Activated CD4-positive, alpha-beta T cell treated with anti-CD3 and anti-CD28 coated beads for 36 hours (primary cell): ENCODE results near the gene PLA2G2F. TPM values are rescaled to one million over a fixed set of nuclear protein-coding genes. Genes with fewer than 3 reads are reported as not detected.
A peak's percentile ranks its signal among the peaks of the same experiment; 100 is the strongest.

Experiments used
- ATAC-seq: fragments of 200-7000 bp; cut with Tn5 transposase; one replicate; pipeline ENCODE4 v1.10.0; 2021; ENCODE audit warnings: mild to moderate bottlenecking, moderate library complexity
- CTCF ChIA-PET: fragments of 350-600 bp; sonication (Branson Sonifier 250); formaldehyde crosslinking; loops from one replicate; lab custom pipeline; 2021; ENCODE audit warnings: antibody characterized with exemption; lab: Charles Lee
- POLR2A ChIA-PET: fragments of 350-600 bp; sonication (Branson Sonifier 250); formaldehyde crosslinking; loops from one replicate; lab custom pipeline; 2021; ENCODE audit warnings: antibody characterized with exemption, inconsistent platforms; lab: Charles Lee
- DNase-seq: peaks from one replicate; pipeline ENCODE4 v3.0.0-alpha.2; 2020
- H3K27ac Mint-ChIP-seq: one replicate; pipeline ENCODE4 v1.8.0; 2021; ENCODE audit warnings: mixed read lengths
- H3K27me3 Mint-ChIP-seq: one replicate; pipeline ENCODE4 v1.8.0; 2021; ENCODE audit warnings: mixed read lengths
- H3K36me3 Mint-ChIP-seq: one replicate; pipeline ENCODE4 v1.8.0; 2021; ENCODE audit warnings: low read depth, mixed read lengths
- H3K4me1 Mint-ChIP-seq: one replicate; pipeline ENCODE4 v1.8.0; 2021; ENCODE audit warnings: mixed read lengths
- H3K4me3 Mint-ChIP-seq: one replicate; pipeline ENCODE4 v1.8.0; 2021; ENCODE audit warnings: mild to moderate bottlenecking, moderate library complexity, mixed read lengths
- H3K9me3 Mint-ChIP-seq: one replicate; pipeline ENCODE4 v1.8.0; 2021; ENCODE audit warnings: low read depth, mixed read lengths
- intact Hi-C, 2 experiments: fragments of 100-400 bp; cut with DNase I in 1 of 2; cut with micrococcal nuclease in 1 of 2; formaldehyde crosslinking; loops; one replicate each; pipeline versions ENCODE4 v1.14.2 to v1.15.1; 2022 to 2024; cut with DNase I, micrococcal nuclease
- total RNA-seq, 2 experiments: library from RNA; stranded (reverse); gene quantifications; one replicate each; pipeline ENCODE4 v1.2.3, GENCODE V29; 2021

The PLA2G2F gene
- total RNA-seq, 2 experiments from 2014 or later = not detected

DNA sequence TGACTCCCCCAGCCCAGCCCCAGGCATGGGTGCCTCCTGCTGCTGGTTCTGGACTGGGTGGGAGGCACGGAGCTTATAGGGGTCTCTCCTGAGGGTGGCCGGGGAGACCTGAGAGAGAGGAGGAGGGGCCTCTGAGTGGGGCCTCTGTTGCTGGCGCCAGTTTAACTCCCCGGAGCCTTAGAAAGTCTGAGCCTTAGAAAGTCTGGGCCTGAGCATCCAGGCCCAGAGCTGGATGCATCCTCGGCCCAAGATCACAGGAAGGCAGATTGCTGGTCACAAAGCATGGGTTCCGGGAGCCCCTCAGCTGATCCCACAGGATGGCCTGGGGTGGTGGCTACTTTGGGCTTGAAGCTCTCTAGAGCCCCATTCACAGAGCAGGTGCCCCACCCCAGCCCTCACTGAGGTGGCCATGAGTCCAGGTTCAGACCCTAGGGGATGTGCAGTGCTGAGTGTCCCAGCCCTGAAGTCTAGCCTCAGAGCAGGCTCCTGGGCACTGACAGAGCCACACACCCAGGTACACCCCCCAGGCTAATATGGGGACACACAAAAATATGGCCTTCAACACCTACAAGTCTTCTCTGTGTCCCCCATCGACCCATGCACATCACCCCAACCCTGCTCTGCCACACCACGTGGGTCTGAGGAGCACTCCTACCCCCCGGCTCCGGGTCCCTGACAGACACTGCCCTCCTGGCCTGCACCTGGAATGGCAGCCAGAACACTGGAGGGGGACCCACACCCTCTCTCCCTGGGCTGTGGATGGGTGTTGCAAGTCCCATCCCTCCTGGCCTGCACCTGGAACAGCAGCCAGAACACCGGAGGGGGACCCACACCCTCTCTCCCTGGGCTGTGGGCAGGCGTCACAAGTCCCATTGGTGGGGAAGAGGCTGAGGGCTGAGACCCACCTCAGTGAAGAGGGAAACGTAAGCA is 9.7 kb downstream of the PLA2G2F start:
- H3K4me1 Mint-ChIP-seq = peaks cover 3% of the 10 kb centered on the region
- H3K9me3 Mint-ChIP-seq = no peaks in the 10 kb centered on the region
- H3K27me3 Mint-ChIP-seq = no peaks in the 10 kb centered on the region
- H3K36me3 Mint-ChIP-seq = no peaks in the 10 kb centered on the region
- H3K4me3 Mint-ChIP-seq = no peak overlapping the region
- CTCF ChIA-PET = interaction anchor here (0.6 to 2.1 kb wide), 3 partner anchors 174 to 271 kb away, joined by 3 to 6 read pairs (median 4); no protein-coding TSS in a partner anchor
- H3K27ac Mint-ChIP-seq = no peak overlapping the region
- ATAC-seq (no peak), DNase-seq (no peak)
- intact Hi-C loops = no loop called here
- POLR2A ChIA-PET = no interaction called here

DNA sequence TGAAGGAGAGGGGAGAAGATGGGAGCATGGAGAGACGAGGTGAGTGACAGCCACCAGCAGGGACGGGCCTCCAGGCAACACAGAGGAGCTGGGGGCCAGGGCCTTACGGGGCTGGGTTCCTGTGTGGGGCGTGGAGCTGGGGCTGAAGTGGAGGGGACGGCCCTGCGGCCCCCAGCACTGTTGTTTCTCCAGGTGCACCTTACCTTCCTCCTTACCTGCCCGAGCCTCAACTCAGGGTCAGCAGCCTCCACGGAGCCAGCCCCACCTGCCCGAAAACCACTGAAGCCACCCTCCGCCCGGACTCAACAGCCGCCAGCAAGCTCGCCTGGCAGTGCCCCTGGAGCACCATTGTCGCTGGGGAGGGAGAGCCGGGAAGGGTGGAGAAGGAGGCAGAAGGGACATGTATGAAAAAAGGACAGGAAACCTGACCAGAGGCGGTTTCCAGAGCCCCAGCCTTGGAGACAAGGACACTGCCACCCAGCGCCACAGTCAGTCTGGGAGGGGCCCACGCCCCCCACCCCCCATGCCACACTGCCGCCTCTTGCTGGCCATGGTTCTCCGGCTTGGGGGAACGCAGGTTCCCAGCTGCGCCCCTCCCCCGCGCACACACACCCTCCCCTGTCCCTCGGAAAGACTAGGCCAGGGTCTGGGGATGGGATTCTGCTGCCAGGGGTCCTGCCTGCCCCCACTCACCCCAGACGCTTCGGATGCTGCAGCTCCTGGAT is 10.6 kb downstream of the PLA2G2F start:
- no peak overlapping the region for H3K27ac Mint-ChIP-seq
- H3K27me3 Mint-ChIP-seq = no peaks in the 10 kb centered on the region
- CTCF ChIA-PET = no interaction called here
- DNase-seq (no peak), ATAC-seq (no peak)
- H3K4me1 Mint-ChIP-seq = peaks cover 9% of the 10 kb centered on the region
- intact Hi-C loops = loop anchor here (5.0 to 10.0 kb wide), 3 partner anchors 92 to 435 kb away; partner anchors contain the start of gene PLA2G2A (in 1 of the 2)
- H3K36me3 Mint-ChIP-seq = no peaks in the 10 kb centered on the region
- no peak overlapping the region for H3K4me3 Mint-ChIP-seq
- H3K9me3 Mint-ChIP-seq = no peaks in the 10 kb centered on the region
- POLR2A ChIA-PET = no interaction called here

DNA sequence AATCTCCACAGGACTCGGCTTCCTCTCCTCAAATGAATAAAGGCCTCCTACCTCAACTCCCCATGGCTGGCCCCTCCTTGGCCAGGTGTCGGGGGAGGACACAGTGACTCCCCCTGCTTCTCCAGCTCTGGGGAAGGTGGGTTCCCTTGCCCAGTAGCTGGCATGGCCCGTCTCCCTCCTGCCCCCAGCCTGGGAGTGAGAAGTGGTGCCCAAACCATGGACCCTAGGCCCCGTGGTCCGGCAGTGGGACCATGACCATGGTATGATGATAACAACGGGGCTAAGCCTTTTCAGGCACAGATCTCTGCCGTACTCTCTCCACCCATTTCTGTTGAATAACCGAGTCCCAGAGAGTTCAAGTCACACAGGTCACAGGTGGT is 11.2 kb downstream of the PLA2G2F start:
- CTCF ChIA-PET = interaction anchor here (1.9 kb wide), 1 partner anchor 232 kb away, joined by 20 read pairs; no protein-coding TSS in a partner anchor
- intact Hi-C loops = loop anchor here (5.0 to 10.0 kb wide), 3 partner anchors 93 to 436 kb away; partner anchors contain the start of gene PLA2G2A (in 1 of the 2)
- POLR2A ChIA-PET = no interaction called here
- ATAC-seq (no peak), DNase-seq (no peak)
- no peaks in the 10 kb centered on the region for H3K9me3 Mint-ChIP-seq
- H3K36me3 Mint-ChIP-seq = no peaks in the 10 kb centered on the region
- no peak overlapping the region for H3K4me3 Mint-ChIP-seq
- no peak overlapping the region for H3K27ac Mint-ChIP-seq
- peaks cover 9% of the 10 kb centered on the region for H3K4me1 Mint-ChIP-seq
- H3K27me3 Mint-ChIP-seq = no peaks in the 10 kb centered on the region

DNA sequence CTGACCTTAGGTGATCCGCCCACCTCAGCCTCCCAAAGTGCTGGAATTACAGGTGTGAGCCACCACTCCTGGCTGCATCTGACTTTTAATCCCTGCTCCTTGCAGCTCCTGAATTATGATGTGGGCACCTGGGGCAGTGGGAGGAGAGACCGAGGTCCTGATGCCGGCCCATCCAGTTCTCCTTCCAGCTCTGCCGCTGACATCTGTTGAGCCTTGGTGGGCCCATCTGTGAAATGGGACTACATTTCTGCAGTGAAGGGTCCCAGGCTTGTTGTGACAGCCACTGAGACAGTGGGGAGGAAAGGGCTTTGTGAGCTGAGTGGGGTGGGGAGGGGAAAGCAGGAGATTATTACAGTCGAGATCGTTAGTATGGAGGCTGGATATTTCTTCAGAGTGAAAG is 11.8 kb downstream of the PLA2G2F start:
- no peak overlapping the region for H3K27ac Mint-ChIP-seq
- POLR2A ChIA-PET = no interaction called here
- DNase-seq (no peak), ATAC-seq (no peak)
- peaks cover 9% of the 10 kb centered on the region for H3K4me1 Mint-ChIP-seq
- intact Hi-C loops = loop anchor here (5.0 to 10.0 kb wide), 3 partner anchors 94 to 436 kb away; partner anchors contain the start of gene PLA2G2A (in 1 of the 2)
- CTCF ChIA-PET = interaction anchor here (0.7 to 3.1 kb wide), 7 partner anchors 86 to 269 kb away, joined by 3 to 20 read pairs (median 3); partner anchors contain the start of gene OTUD3
- no peaks in the 10 kb centered on the region for H3K27me3 Mint-ChIP-seq
- no peak overlapping the region for H3K4me3 Mint-ChIP-seq
- H3K36me3 Mint-ChIP-seq = no peaks in the 10 kb centered on the region
- H3K9me3 Mint-ChIP-seq = no peaks in the 10 kb centered on the region

DNA sequence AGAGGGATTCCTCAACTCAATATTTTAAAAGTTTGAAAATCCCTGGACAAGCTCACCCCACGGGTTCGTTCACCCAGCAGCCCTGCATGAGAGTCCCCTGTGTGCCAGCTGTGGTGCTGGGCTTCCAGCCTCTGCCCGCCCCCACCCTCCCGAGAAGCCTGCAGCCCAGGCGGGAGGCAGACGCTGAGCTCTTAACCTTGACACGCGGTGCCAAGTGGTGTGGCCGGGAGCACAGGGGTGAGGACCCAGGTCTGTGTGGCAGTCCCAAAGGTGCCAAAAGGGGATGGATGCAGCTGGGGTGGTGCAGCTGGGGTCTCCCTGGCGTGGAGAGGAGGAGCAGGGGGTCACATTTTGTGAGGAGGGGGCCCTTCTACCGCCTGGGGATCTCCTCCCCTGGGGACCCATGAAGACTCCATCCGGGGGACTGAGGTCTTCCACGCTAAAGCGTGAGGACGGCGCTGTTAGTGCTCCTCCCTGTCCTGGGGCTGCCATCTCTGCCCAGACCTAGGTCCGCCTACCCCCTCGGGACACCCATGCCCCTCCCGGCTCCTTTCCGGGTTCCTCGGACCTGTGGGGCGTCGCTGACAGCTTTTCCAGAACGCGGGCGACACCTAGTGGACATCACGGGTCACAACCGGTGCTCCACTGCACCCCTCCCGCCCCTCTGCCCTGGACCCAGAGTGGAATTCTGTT is 12.9 kb downstream of the PLA2G2F start:
- Mint-ChIP-seq H3K27ac (no peak overlapping the region), H3K9me3 (no peaks in the 10 kb centered on the region), H3K27me3 (no peaks in the 10 kb centered on the region), H3K36me3 (no peaks in the 10 kb centered on the region), H3K4me3 (peak overlapping the region; percentile 48), H3K4me1 (peaks cover 9% of the 10 kb centered on the region)
- DNase-seq = peak; percentile 88
- peak; percentile 97 for ATAC-seq
- intact Hi-C loops = loop anchor here (1.0 to 10.0 kb wide), 9 partner anchors 51 to 491 kb away; partner anchors contain the start of genes OTUD3 (in 1 of the 2) and PLA2G2A (in 1 of the 2)
- ChIA-PET POLR2A (interaction anchor here (0.5 to 1.0 kb wide), 2 partner anchors 270 to 283 kb away, joined by 3 read pairs; partner anchors contain the start of gene OTUD3), CTCF (interaction anchor here (0.5 to 3.1 kb wide), 27 partner anchors 14 to 1666 kb away, joined by 3 to 20 read pairs (median 4); partner anchors contain the start of gene OTUD3)

DNA sequence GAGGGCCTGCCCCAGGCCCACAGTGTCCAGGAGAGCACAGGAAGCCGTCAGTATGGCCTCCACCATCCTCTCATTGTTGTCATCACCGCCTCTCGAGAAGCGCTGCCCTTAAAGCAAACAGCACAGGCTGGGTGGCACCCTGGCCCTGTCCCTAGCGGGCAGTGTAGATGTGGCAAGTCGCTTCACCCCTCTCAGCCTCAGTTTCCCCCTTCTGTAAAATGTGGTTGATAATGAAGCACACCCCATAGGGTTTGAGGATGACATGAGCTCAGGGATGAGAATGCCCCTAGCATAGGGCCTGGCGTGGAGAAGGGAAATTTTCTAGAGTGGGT is 13.4 kb downstream of the PLA2G2F start:
- no peak for ATAC-seq
- H3K9me3 Mint-ChIP-seq = no peaks in the 10 kb centered on the region
- intact Hi-C loops = loop anchor here (1.0 to 10.0 kb wide), 9 partner anchors 51 to 492 kb away; partner anchors contain the start of genes OTUD3 (in 1 of the 2) and PLA2G2A (in 1 of the 2)
- H3K4me3 Mint-ChIP-seq = peak overlapping the region; percentile 48
- ChIA-PET POLR2A (no interaction called here), CTCF (interaction anchor here (0.6 to 3.1 kb wide), 13 partner anchors 28 to 271 kb away, joined by 3 to 14 read pairs (median 8); partner anchors contain the start of gene OTUD3)
- peaks cover 9% of the 10 kb centered on the region for H3K4me1 Mint-ChIP-seq
- no peak for DNase-seq
- H3K36me3 Mint-ChIP-seq = no peaks in the 10 kb centered on the region
- H3K27ac Mint-ChIP-seq = no peak overlapping the region
- H3K27me3 Mint-ChIP-seq = no peaks in the 10 kb centered on the region

DNA sequence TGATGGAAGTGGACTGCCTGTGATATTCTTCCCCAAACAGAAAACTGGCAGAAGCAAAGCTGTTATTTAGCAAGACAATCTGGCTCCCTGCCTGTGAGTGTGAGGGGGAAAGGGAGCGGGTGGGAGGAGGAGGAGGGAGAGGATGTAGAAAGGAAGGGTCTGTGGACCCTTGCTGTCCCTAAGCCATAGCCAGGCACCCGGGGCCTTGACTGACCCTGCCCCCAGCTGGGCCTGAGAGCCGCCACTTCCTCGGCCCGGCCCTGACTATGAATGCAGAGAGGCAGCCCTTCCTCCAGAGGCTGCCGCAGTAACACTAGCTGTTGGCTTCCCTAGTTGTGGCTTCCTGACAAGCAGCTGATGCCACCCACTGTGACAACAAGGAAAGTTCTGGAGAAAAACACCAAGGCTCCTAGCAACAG is 13.9 kb downstream of the PLA2G2F start:
- CTCF ChIA-PET = interaction anchor here (0.6 to 3.1 kb wide), 12 partner anchors 26 to 271 kb away, joined by 3 to 14 read pairs (median 4); partner anchors contain the start of gene OTUD3
- Mint-ChIP-seq H3K9me3 (no peaks in the 10 kb centered on the region), H3K36me3 (no peaks in the 10 kb centered on the region), H3K27ac (no peak overlapping the region), H3K4me1 (peaks cover 9% of the 10 kb centered on the region), H3K27me3 (no peaks in the 10 kb centered on the region), H3K4me3 (no peak overlapping the region)
- no peak for ATAC-seq
- no peak for DNase-seq
- intact Hi-C loops = loop anchor here (1.0 to 10.0 kb wide), 9 partner anchors 52 to 492 kb away; partner anchors contain the start of genes OTUD3 (in 1 of the 2) and PLA2G2A (in 1 of the 2)
- POLR2A ChIA-PET = no interaction called here

DNA sequence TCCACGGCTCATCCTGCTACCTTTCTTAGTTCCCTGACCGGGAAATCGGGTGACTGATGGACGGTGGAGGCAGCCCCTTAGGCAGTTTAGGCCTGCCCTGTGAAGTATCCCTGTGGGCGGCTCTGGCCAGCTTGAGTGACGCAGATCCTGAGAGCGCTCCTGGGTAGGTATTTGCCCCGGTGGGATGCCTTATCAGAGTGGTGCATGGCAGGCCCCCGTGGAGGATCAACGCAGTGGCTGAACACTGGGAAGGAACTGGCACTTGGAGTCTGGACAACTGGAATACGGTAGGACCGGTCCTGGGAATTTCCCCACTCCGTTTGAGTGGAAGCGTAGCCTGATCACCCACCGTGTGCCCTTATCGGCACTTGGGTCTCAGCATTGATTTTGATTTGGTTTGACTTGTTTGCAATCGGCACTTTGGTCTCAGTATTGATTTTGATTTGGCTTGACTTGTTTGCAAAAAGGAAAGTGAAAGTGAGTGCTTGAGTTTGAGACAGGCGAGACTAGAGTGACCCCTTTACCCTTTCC is 15.2 kb downstream of the PLA2G2F start:
- no peaks in the 10 kb centered on the region for H3K36me3 Mint-ChIP-seq
- H3K9me3 Mint-ChIP-seq = no peaks in the 10 kb centered on the region
- ATAC-seq (no peak), DNase-seq (no peak)
- H3K27me3 Mint-ChIP-seq = no peaks in the 10 kb centered on the region
- peaks cover 9% of the 10 kb centered on the region for H3K4me1 Mint-ChIP-seq
- H3K27ac Mint-ChIP-seq = peak overlapping the region; percentile 2
- ChIA-PET CTCF (interaction anchor here (1.1 to 1.8 kb wide), 2 partner anchors 41 to 257 kb away, joined by 4 to 8 read pairs; no protein-coding TSS in a partner anchor), POLR2A (no interaction called here)
- intact Hi-C loops = loop anchor here (5.0 to 10.0 kb wide), 3 partner anchors 97 to 440 kb away; partner anchors contain the start of gene PLA2G2A (in 1 of the 2)
- H3K4me3 Mint-ChIP-seq = no peak overlapping the region

DNA sequence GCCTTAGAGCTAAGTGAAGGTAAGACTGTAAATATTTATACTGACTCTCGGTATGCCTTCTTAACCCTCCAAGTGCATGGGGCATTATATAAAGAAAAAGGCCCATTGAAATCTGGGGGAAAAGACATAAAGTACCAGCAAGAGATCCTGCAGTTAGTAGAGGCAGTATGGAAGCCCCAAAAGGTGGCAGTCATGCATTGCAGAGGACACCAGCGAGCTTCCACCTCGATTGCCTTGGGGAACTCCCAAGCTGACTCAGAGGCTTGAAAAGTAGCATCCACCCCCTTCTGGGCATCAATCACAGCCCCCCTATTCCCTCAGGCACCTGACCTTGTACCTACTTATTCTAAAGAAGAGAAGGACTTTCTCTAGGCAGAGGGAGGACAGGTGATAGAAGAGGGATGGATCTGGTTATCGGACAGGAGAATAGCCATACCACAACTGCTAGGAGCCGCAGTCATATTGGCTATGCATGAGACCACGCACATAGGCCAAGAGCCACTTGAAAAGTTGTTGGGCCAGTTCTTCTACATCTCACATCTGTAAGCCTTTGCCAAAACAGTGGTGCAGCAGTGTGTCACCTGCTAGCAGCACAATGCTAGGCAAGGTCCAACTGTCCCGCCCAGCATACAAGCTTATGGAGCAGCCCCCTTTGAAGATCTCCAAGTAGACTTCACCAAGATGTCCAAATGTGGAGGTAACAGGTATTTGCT is 19.4 kb downstream of the PLA2G2F start:
- intact Hi-C loops = loop anchor here (1.0 to 10.0 kb wide), 3 partner anchors 37 to 444 kb away; no protein-coding TSS in a partner anchor
- Mint-ChIP-seq H3K27ac (no peak overlapping the region), H3K27me3 (no peaks in the 10 kb centered on the region), H3K36me3 (peaks cover 9% of the 10 kb centered on the region), H3K4me1 (peaks cover 6% of the 10 kb centered on the region), H3K4me3 (no peak overlapping the region), H3K9me3 (peaks cover 17% of the 10 kb centered on the region)
- no peak for ATAC-seq
- ChIA-PET POLR2A (no interaction called here), CTCF (interaction anchor here (0.6 to 1.9 kb wide), 6 partner anchors 9 to 277 kb away, joined by 3 to 8 read pairs (median 4); partner anchors contain the start of gene OTUD3)
- DNase-seq = peak; percentile 44
